Lower leg skin (tissue), 4 donors: Measurements from ENCODE around the gene GCNT2. TPM values are rescaled to one million over a fixed set of nuclear protein-coding genes. Genes with fewer than 3 reads are reported as not detected.

Experiments used
- DNase-seq, 2 donors: peaks; one replicate each; pipeline ENCODE4 v3.0.0-alpha.2; 2019; ENCODE audit warnings: low spot score in 2 of 2
- H3K4me3 ChIP-seq: fragments of 200-600 bp; sonication (generic); 2 replicates; pipeline ENCODE4 v1.5.1; 2017; ENCODE audit warnings: mild to moderate bottlenecking, low read depth; ENCODE audit not compliant: poor library complexity, severe bottlenecking
- CTCF ChIP-seq, 3 donors: fragments of 450-650 bp; IDR thresholded peaks; one replicate each; pipeline ENCODE4 v1.5.1; 2016; ENCODE audit warnings: antibody characterized with exemption in 3 of 3, mild to moderate bottlenecking in 3 of 3, moderate library complexity in 2 of 3
- POLR2A ChIP-seq, 2 donors: fragments of 450-650 bp; IDR thresholded peaks; one replicate each; pipeline ENCODE4 v1.6.1; 2016 to 2017; ENCODE audit warnings: antibody characterized with exemption in 2 of 2, mild to moderate bottlenecking in 1 of 2, moderate library complexity in 1 of 2
- WGBS, 2 donors: methylation state at CpG; one replicate each; pipeline ENCODE4 v1.1.5; 2018; 5-methylcytosine and 5-hydroxymethylcytosine counted together
- intact Hi-C: fragments of 100-400 bp; cut with DNase I; formaldehyde crosslinking; loops from one replicate; pipeline ENCODE4 v1.15.0; 2023; ENCODE audit warnings: low total_unique reads
- total RNA-seq, 4 donors: library from RNA; depleted of rRNA; stranded (reverse); fragments of >200 nt; gene quantifications; one replicate each; pipeline ENCODE4 v1.1.0, GENCODE V29; 2016

Gene GCNT2
- total RNA-seq, 4 donors from 2014 or later = 5.6 to 12.0 (median 10.7) TPM

- peak in 1 of 2 donors; percentile 14 for DNase-seq
- TF ChIP-seq CTCF (IDR thresholded peaks at IDR 0.05) (no peak), POLR2A (IDR thresholded peaks at IDR 0.05) (no peak)
- intact Hi-C loops = no loop called here
- H3K4me3 ChIP-seq = no peak overlapping the region
- 57 to 62% methylated on average over 4 of the region's 4 CpGs for WGBS, 2 donors
Measured at GRCh38 chr6:10545482-10545881, 24.3 kb downstream of the GCNT2 start.

GRCh38 chr6:10547809-10548208, 26.7 kb downstream of the GCNT2 start:
- TF ChIP-seq POLR2A (IDR thresholded peaks at IDR 0.05) (no peak), CTCF (IDR thresholded peaks at IDR 0.05) (no peak)
- DNase-seq = peak in 1 of 2 donors; percentile 14
- no peak overlapping the region for H3K4me3 ChIP-seq
- intact Hi-C loops = no loop called here

- no peak for TF ChIP-seq CTCF (IDR thresholded peaks at IDR 0.05)
- no peak for TF ChIP-seq POLR2A (IDR thresholded peaks at IDR 0.05)
- WGBS, 2 donors = 44 to 52% methylated on average over 1 of the region's 1 CpG
- H3K4me3 ChIP-seq = no peak overlapping the region
- DNase-seq = no peak
- intact Hi-C loops = no loop called here
Measured at GRCh38 chr6:10550764-10551163, 29.6 kb downstream of the GCNT2 start.

GRCh38 chr6:10552270-10552810, 31.2 kb downstream of the GCNT2 start:
- no peak overlapping the region for H3K4me3 ChIP-seq
- TF ChIP-seq CTCF (IDR thresholded peaks at IDR 0.05) (no peak), POLR2A (IDR thresholded peaks at IDR 0.05) (no peak)
- 63 to 64% methylated on average over 5 of the region's 5 CpGs for WGBS, 2 donors
- peak in 1 of 2 donors; percentile 5 for DNase-seq
- intact Hi-C loops = no loop called here

- WGBS, 2 donors = 58 to 73% methylated on average over 1 of the region's 1 CpG
- TF ChIP-seq POLR2A (IDR thresholded peaks at IDR 0.05) = no peak
- TF ChIP-seq CTCF (IDR thresholded peaks at IDR 0.05) = no peak
- DNase-seq = peak in 1 of 2 donors; percentile 20
- intact Hi-C loops = no loop called here
- H3K4me3 ChIP-seq = no peak overlapping the region
Measured at GRCh38 chr6:10553871-10554270, 32.7 kb downstream of the GCNT2 start.

- intact Hi-C loops = no loop called here
- H3K4me3 ChIP-seq = no peak overlapping the region
- peak in 1 of 2 donors; percentile 23 for DNase-seq
- 70 to 71% methylated on average over 7 of the region's 7 CpGs for WGBS, 2 donors
- TF ChIP-seq POLR2A (IDR thresholded peaks at IDR 0.05) (no peak), CTCF (IDR thresholded peaks at IDR 0.05) (no peak)
Measured at GRCh38 chr6:10554826-10555225, 33.7 kb downstream of the GCNT2 start.
